ENCODE data around the gene CCDC24.
A peak's percentile ranks its signal among the peaks of the same experiment; 100 is the strongest.

Gene CCDC24

GRCh38 chr1:43945674-43946235, 45.6 kb upstream of the CCDC24 start:
- Histone ChIP-seq H3K36me3 (ENCODE audit: insufficient read depth, low read length) (no peaks in the 10 kb centered on the region), H3K4me1 (ENCODE audit: insufficient read depth, low read length, poor library complexity, severe bottlenecking) (peaks cover 20% of the 10 kb centered on the region), H2AFZ (ENCODE audit: low read length) (peak overlapping the region; percentile 96), H4K20me1 (ENCODE audit: insufficient read depth, low read length, poor library complexity, severe bottlenecking) (no peaks in the 10 kb centered on the region), H3K9ac (ENCODE audit: low read depth, low read length, poor library complexity, severe bottlenecking) (peak overlapping the region; percentile 96), H3F3A (ENCODE audit: low read depth) (no peaks in the 10 kb centered on the region), H3K4me2 (ENCODE audit: low read depth, low read length, poor library complexity, severe bottlenecking) (peak overlapping the region; percentile 99), H3K9me3 (ENCODE audit: insufficient read depth, low read depth, low read length) (no peaks in the 10 kb centered on the region), H3K27me3 (ENCODE audit: insufficient read depth, low read length, poor library complexity, severe bottlenecking) (no peaks in the 10 kb centered on the region), H3K9me2 (replicated peaks; ENCODE audit: low read depth, low read length) (no peaks in the 10 kb centered on the region), H3K79me2 (ENCODE audit: insufficient read depth, low read length) (peaks cover 17% of the 10 kb centered on the region), H3K4me3 (ENCODE audit: low read length, poor library complexity, severe bottlenecking) (peak overlapping the region; percentile 97)
- TF ChIP-seq EZH2phosphoT487 (IDR thresholded peaks at IDR 0.05; ENCODE audit: borderline replicate concordance): no peak
- no peak for TF ChIP-seq CTCF (conservative IDR thresholded peaks at IDR 0.05; ENCODE audit: low read length)

- H3K79me2 ChIP-seq (ENCODE audit: insufficient read depth, low read length): peaks cover 17% of the 10 kb centered on the region
- peak within 1 kb of the TSS; percentile 97 for H3K4me3 ChIP-seq (ENCODE audit: low read length, poor library complexity, severe bottlenecking)
Observed at GRCh38 chr1:43946236-43947060, 45.0 kb upstream of the CCDC24 start, which contains the start of gene IPO13. TSS of gene IPO13 (plus strand) at chr1:43946950. CDS start at chr1:43947601, 651 bp downstream.

More at GRCh38 chr1:43946236-43947060, 45.0 kb upstream of the CCDC24 start, which contains the start of gene IPO13:
- H3K9ac ChIP-seq (ENCODE audit: low read depth, low read length, poor library complexity, severe bottlenecking): peak within 1 kb of the TSS; percentile 96
- TF ChIP-seq EZH2phosphoT487 (IDR thresholded peaks at IDR 0.05; ENCODE audit: borderline replicate concordance): no peak
- peak; percentile 78 for TF ChIP-seq CTCF (conservative IDR thresholded peaks at IDR 0.05; ENCODE audit: low read length)
- H2AFZ ChIP-seq (ENCODE audit: low read length): peak within 1 kb of the TSS; percentile 97
- no peaks in the 10 kb centered on the region for H3K9me3 ChIP-seq (ENCODE audit: insufficient read depth, low read depth, low read length)
- peak within 1 kb of the TSS; percentile 99 for H3K4me2 ChIP-seq (ENCODE audit: low read depth, low read length, poor library complexity, severe bottlenecking)
- no peaks in the 10 kb centered on the region for H3F3A ChIP-seq (ENCODE audit: low read depth)
- no peaks in the 10 kb centered on the region for H3K9me2 ChIP-seq (replicated peaks; ENCODE audit: low read depth, low read length)
- peaks cover 20% of the 10 kb centered on the region for H3K4me1 ChIP-seq (ENCODE audit: insufficient read depth, low read length, poor library complexity, severe bottlenecking)
- no peaks in the 10 kb centered on the region for H3K36me3 ChIP-seq (ENCODE audit: insufficient read depth, low read length)
- H3K27me3 ChIP-seq (ENCODE audit: insufficient read depth, low read length, poor library complexity, severe bottlenecking): no peaks in the 10 kb centered on the region
- no peaks in the 10 kb centered on the region for H4K20me1 ChIP-seq (ENCODE audit: insufficient read depth, low read length, poor library complexity, severe bottlenecking)

All from Loucy (cell line).